ENCODE measurements around the gene APOBEC3B.
"Not testable (repeated sequence)": the region's sequence is repeated elsewhere in the genome, so short reads cannot be mapped to it uniquely, and the experiment has no call there.

Gene APOBEC3B

GRCh38 chr22:39031434-39032295, 49.5 kb downstream of the APOBEC3B start:
- DNase-seq (ENCODE audit: low read depth), result not testable (repeated sequence)

GRCh38 chr22:39037071-39037470, 54.9 kb downstream of the APOBEC3B start:
- DNase-seq (ENCODE audit: low read depth), result not testable (repeated sequence)

GRCh38 chr22:39039306-39040126, 57.4 kb downstream of the APOBEC3B start:
- DNase-seq (ENCODE audit: low read depth), result no peak

- DNase-seq (ENCODE audit: low read depth), result not testable (repeated sequence)
These were observed 58.0 kb downstream of the APOBEC3B start for GRCh38 chr22:39040155-39040537.

GRCh38 chr22:39040538-39041296, 58.6 kb downstream of the APOBEC3B start, which contains the start of gene APOBEC3F:
APOBEC3F (plus strand) TSS chr22:39040864; CDS start chr22:39040961, 97 bp downstream.
- DNase-seq (ENCODE audit: low read depth), result peak; percentile 63

GRCh38 chr22:39041908-39042307, 59.8 kb downstream of the APOBEC3B start:
- no peak for DNase-seq (ENCODE audit: low read depth)

Measured in ELR (cell line).